Measurements from ENCODE around the gene CIAO3.

The CIAO3 gene

DNA sequence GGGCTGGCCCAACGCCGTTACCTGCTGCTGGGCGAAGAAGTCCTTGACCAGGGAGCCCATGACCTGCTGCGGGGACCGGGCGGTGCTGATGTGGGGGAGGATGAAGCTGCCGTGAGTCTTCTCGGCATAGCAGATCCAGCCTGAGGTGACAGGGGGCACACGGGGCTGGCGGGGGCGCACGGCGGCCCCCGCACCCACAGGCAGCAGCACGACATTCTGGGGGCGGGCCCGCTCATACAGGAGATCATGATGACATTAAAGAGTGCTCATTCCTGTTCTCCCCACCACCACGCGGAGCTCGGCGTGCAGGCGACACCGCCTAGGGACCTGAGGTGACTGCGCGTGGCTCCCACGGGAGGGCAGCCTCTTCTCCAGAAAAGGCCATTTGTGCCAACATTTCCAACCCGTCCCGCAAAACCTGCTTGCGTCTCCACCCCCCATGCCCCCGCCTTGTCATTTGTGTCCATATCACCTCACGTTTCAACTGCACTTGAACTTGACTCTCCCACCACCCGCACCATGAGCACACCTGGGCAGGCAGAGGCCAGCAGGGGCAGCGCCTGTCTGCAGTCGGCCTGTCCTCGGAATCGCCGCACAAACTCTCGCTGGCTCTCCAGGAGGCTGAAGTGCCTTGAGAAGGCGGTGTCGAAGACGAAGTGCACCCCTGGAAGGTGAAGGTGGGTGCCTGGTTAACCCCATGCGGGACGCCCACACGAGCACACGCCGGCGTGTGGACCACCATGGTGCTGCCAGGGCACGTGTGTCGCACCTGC, 6.4 kb downstream of the CIAO3 start:
- no peak for FAIRE-seq

DNA sequence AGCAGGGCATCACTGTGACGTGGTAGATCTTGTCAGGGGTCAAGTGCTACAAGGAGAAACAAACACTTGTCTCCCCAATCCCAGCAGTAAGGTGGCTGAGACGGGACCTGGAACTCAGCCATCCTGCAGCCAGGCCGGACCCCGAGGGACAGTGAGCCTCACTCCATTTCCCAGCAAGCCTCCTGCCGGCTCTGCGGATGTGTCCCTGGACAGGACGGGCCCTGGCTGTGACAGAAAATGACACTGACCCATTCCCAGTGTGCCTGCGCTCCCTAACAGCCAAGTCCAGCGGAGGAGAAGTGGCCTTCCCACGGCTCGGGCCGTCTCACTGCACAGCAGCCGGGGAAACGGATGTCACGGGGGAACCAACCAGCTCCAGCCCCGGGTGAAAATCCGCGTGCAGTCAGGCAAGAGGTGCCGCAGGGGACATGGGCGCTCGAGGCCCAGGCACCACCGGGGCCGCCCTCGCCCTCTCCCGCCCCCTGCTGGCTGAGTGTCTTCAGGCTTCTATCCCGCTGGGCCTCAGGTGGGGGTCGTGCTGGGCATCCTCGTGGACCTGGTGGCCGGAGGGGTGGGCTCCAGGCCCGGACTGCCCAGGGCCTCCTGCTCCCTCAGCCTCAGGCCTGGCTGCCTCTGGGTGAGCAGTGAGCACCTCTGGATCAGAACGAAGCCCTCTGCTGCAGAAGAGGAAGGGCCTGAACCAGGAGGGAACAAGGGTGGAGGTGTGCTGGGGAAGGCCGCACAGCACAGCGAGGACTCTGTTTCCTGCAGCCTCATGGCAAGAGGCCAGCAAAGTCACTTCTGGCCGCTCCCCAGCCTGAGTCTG, 7.2 kb downstream of the CIAO3 start:
- FAIRE-seq: no peak

DNA sequence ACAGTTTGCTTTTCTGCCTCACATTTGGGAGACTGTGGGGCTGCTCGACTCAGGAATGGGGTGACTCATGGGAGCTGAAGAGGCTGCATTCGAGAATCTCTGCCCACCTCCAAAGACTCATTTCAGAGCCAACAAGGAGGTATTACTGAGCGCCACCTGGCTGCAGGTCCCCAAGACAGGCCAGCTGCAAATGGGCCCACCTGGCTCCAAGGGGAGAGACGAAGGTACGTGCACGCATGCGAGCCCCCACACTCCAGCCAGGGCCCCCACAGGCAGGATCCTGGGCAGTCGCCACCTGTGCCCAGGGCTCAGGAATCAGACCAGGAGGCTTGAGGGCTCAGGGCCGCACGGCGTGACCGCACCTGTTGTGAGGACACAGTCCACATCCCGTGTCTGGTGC, 7.9 kb downstream of the CIAO3 start:
- no peak for FAIRE-seq

DNA sequence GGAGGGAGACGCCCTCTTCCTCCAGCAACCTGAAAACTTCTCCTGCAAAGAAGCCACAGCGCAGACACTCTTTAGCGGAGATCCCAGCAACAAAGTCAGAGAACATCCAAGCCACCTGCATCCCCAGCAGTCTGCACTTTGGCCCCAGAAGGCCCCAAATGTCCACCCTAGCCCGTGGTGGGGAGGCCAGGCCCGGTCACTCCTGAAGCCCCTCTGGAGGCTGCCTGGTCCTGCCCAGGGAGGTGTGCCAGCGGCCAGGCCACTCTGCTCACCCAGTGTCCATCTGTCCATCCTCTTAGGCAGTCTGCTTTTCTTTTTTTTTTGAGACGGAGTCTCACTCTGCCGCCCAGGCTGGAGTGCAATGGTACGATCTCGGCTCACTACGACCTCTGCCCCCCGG, 8.5 kb downstream of the CIAO3 start:
- FAIRE-seq: no peak

DNA sequence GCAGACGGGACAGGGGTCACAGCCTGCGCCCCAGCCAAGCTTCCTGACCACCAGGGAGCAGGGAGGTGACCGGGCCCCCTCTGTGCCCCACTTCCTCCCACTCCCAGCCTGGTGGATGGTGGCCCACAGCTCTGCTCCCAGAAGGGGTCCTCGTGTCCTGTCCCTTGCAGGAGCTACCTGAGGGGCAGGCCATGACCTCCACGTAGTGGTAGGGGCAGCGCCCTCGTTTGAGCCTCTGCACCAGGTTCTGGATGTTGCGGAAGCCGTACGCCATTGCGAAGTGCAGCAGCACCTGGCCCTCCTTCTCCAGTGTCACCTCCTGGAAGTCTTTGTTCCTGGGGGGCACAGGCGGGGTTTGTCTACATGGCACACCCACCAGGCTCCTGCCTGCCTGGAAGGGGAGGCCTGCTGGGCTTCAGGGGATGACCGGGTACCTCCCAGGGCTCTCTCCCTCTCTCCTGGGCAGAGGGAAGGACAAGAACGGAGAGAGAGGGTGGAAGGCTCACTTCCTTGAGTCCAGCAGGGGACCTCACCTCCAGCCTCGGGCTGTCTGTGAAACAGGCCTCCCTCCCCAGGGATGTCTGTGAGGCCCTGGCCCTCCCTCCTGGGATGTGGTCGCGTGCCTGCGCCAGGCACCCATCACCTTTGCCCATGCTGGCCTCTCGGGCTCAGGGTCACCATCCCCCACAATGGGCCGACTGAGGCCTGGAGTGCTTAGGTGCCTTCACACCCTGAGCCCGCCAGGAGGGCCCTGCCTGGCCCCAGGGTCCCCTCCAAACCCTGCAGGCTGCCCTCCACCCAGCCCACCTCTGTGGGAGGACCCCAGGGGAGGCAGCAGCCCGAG, 9.9 kb downstream of the CIAO3 start:
- FAIRE-seq: no peak

DNA sequence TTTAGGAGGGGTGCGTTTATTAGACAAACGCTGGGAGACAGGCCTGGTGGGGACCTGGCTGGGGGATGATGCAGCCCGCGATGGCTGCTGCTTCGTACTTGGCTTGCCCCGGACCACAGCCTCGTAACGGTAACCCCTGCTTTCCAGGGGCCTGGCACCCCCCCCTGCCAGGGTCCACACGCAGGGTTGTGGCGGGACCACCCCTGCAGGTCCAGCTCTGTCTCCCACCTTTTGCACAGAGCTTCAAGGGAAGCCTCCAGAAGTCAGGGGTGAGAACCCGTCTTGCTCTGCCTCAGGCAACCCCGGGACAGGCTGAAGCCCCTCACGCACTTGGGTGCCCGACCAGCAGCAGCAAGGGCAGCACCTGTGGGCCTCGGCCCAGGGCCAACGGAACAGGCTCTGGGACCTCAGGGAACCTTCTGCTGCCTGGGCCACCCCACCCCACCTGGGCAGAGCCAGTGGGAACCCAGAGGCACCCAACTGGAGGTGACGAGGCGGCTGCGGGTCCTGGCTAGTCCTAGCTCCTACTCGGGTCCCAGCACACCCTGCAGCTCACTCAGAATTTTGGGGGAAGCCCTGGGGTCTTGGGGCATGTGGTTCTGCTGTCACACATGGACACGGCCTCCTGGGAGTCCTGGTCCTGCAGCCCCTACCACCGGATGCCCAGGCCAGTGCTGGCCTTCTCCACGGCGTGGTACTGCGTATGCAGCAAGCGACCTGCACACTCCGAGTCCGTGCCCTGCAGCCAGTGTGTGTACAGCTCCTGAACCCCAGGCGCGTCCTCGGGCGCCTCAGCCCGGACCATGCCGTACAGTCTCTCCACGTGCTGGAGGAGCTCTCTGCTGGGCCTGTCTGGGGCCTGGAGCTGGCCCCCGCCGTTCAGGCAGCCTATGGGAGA, 10.8 kb downstream of the CIAO3 start:
- FAIRE-seq: no peak

DNA sequence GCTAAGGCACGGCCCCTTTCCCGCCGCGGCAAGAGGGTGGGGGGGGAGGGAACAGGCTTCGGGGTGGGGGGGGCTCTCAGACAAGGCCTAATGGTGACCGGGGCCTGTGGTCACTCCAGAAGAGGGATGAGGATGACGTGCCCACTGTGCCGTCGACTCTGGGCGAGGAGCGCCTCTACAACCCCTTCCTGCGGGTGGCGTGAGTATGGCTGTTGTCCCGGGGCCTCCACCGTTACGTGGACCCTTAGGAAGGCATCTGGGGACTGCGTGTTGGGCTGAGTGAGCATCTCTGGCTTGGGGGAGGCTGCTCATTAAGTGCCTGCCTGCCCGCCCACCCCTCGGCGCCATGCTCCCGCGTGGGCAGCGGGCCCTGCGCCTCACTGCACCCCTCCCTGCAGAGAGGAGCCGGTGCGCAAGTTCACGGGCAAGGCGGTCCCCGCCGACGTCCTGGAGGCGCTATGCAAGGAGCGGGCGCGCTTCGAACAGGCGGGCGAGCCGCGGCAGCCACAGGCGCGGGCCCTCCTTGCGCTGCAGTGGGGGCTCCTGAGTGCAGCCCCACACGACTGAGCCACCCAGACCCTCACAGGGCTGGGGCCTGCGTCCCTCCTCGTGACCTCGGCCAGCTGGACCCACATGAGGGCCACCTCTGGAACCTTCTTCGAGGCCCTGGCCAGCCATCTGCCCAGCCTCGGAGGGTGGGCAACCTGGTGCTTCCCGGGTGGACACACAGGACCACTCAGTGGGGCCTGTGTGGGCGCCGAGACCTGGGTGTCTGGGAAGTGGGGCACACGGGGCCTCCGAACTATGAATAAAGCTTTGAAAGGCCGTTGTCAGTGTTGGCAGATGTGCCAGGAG, 11.7 kb downstream of the CIAO3 start:
- FAIRE-seq: no peak

DNA sequence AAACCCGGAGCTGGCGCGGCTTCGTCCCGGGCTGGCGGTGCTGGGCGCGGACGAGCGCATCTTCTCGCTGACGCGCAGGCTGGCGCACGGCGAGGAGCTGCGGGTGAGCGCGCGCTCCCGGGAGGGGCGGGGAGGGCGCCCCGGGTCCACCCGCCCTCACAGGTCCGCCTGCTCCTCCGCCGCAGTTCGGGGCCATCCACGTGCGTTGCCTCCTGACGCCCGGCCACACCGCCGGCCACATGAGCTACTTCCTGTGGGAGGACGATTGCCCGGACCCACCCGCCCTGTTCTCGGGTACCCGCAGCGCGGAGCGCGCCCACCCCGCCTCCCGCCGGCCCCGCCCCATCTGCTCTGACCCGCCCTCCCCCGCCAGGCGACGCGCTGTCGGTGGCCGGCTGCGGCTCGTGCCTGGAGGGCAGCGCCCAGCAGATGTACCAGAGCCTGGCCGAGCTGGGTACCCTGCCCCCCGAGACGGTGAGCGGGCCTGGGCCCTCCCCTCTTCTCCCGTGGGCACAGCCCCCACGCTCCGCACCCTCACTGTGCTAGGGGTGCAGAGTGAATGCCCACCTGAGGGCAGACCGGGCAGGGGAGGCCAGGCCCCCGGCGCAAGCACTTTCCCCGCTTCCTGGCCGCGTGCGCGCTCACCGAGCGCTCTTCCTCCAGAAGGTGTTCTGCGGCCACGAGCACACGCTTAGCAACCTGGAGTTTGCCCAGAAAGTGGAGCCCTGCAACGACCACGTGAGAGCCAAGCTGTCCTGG, 12.5 kb downstream of the CIAO3 start:
- no peak for FAIRE-seq

DNA sequence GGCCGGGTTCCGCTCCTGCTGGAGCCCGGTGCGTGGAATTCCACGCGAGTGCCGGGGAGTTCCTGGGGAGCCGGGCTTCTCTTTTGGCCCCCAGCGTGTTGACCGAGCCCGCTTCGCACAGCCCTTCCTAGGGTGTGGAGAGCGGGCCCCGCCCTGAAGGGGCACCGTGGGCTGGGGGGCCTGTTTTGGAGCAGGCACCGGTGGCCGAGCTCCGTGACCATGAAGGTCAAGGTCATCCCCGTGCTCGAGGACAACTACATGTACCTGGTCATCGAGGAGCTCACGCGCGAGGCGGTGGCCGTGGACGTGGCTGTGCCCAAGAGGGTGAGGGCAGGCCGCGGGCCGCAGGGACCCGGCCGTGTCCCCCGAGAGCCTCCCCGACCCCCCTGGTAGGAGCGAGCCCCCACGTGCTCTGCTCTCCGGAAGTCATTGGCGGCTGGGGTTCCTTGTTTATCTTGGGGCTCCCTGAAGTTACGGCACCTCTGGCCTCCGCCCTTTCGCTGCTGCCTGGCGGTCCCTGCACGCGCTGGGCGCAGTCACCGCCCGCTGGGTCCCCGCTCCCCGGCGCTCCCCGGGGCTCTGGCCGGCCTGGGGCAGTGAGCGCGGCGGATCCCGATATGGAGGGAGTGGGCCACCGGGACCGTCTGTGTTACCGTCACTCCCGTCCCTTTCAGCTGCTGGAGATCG, 13.4 kb downstream of the CIAO3 start:
- FAIRE-seq: no peak

DNA sequence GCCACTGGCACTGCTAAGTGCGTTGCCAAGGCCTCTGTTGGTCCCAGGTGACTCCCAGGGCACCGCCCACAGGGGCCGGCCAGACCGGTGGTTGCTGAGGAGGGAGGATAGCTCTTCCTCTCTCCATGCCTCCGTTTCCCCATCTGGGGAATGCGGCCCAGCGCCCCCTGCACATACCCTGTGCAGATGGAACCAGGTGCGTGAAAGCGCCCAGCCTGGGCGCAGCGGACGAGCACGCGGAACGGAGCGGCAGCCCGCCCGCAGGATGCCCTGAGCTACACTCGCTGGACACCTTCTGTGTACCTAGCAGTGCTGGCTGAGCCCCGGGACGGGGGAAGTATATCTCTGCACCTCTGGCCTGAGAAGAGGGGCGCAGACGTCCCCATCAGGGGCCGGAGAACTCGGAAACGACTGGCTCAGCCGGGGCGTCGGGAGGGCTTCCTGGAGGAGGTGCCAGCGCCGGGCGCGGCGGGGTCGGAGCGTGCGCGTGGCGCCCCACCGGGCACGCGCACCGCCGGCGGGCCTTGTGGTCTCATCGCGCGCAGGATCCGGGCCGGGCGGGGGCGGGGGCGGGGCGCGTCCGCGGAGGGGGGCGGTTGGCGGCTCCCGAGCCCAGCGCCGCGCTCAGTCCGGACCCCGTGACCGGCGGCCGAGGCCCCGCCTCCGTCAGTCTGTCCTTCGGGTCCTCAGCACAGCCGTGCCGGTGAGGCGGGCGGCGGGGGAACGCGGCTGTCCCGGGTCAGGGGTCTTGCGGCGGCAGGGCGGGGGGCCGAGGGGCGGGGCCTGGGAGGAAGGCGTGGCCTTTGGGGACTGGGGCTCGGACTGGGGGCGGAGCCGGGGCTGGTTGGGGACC, 14.1 kb downstream of the CIAO3 start, which contains the start of the genes CCDC78 and HAGHL:
Gene CCDC78 (minus strand): TSS at position 6 of the 853 bp plus-strand sequence. CDS start 76 bp downstream, outside the sequence.
Gene HAGHL (plus strand): TSS at position 669 of the 853 bp plus-strand sequence. CDS start 404 bp downstream, outside the sequence.
- FAIRE-seq: no peak

DNA sequence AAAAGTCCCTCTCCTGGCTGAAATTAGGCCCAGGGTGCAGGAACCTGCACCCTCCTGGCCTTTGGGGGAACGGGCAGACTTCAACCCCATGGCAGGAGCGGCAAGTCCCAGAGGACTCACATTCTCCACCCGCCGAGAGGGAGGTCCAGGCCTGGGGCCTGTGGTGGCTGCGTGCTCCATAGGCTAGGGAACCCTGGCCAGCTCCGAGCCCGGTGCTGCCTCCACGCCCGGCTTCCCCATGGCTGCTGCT, 14.7 kb downstream of the CIAO3 start:
- no peak for FAIRE-seq

DNA sequence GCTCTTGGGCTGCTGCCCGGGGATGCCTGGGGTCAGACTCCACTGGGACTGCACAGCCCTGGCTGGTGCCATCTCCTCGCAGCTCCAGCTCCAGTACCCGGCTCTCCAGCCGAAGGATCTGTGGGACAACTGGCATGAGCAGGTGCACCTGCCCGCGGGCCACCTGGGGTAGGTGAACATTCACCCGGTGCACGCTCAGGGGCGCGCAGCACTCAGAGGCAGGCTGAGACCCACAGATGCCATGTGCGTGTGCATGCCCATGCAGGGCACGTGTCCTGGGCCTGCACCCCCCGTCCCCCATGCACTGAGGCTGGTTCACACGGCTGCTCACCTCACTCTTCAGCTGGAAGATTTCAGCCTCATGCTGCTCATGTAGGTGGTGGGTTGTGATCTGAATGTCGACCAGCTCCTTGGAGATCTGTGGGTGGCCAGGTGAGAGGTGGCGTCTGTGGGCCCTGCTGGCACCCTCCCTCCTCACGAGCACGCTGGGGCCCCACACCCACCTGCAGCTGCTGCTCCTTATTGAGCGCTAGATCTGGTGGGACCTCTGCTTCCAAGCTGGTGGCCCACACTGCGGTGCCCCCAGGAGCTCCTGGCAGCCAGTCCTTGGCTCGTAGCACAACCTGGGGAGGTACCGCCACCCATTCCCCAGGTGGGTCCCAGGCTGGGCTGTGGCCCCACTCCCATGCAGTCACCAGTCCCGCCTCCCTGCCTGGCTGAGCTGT, 15.2 kb downstream of the CIAO3 start:
- FAIRE-seq: no peak

DNA sequence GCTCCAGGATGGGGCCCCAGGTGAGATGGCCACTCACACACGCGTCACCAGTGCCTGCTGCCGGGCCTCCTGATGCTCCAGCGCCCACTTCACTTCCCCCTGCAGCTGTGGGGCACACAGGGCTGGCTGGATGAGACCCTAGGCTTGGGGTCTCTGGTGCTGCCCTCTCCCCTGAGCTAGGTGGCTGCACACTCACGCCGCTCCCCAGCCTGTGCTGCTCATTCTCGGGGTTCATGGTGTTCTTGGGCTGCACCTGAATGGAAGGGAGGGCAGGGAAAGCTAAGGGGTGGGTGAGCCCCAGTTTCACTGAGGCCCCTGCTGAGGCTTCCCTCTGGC, 15.8 kb downstream of the CIAO3 start:
- no peak for FAIRE-seq

DNA sequence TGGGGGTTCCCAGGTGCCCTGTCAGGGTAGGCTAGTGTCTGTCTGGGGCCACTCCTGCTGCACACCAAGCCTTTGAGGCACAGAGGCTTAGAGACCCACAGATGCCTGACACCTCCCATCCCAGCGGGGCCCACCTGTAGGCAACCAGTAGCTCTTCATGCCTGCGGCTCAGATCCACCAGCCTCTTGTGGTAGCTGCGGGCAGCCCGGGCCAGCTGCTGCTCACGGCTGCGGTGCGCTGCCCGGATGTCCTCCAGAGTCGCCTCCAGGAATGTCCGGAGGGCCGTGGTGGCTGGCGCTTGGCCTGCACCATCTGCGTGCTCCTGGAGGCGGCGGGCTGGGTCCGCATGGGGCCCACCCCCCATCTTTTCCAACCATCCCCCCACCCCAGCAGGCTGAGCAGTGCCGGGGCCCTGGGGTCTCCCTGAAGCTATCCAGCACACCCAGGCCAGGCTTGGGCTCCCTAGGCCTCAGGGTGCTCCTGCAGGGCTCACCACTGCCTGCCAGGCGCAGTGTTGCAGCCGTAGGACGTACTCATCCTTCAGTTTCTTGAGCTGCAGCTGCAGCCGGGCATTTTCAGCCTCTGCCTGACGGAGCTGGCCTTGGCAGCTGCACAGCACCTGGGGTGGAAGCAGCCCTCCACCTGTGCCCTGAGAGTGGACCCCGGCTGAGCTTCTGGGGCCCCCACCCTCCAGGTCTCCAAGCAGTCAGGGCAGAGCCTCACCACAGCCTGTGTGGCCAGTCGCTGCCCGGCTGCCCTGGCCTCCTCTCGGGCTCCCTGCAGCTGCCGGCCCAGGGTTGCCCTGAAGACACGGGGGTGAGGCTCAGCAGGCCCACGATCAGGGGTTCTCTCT, 16.4 kb downstream of the CIAO3 start:
- FAIRE-seq: no peak

DNA sequence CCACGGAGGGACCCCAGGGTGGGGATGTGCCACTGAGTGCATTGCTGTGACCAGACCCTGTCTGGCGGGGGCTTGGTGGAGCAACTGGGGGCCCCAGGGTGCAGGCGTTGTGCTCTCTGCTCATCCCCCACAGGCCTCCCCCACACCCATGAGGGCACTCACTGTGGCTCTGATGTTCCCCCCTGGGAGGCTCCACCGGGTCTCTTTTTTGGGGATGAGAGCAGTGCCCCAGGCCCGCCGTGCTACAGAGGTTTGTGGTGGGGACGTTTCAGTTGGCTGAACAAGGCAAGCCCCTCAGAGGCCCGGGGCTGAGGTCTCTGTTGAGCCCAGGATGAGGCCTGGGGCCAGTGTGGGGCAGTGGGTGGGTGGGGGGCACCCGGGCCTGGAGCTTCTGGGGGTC, 17.1 kb downstream of the CIAO3 start:
- no peak for FAIRE-seq

DNA sequence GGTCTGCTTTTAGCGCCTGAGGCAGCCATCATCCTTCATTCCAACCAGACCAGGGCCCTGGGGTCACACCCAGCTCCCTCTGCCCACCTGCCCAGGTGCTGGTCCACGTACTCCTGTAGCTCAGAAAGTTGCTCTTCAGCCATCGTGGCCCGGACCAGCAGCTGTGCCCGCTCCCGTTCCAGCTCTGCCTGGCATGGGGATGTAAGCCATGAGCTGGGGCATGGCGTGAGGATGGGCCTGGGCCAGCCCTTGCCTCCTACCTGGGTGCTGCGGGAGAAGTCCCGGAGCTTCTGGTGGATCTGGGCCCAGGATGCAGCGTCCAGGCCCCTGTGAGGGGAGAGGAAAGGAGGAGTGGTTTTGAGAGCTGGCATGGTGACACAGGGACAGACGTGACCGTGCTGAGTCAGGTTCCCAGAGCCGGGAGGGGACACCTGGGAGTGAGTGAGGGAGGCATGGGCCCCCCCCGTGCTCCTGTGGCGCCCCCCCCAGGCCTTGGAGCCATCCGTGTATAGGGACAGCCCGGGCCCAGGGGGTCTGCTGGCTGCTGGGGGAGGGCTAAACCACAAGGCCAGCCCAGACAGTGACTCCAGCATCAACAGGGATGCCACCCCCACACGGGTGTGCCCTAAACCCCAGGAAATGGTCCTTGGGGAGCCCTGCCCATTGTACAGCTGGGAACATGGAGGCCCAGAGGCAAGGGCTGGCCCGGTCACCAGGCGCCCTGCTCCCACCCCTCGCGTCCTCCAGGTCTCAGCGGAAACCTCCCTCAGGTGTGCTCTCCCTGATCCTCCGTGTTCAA, 17.8 kb downstream of the CIAO3 start:
- no peak for FAIRE-seq

All from A204.1 (cell line).